AG09319 (cell line): ENCODE data around the gene POLR2L.
A peak's percentile ranks its signal among the peaks of the same experiment; 100 is the strongest.

ENCODE experiments used
- DNase-seq: peaks from one replicate; pipeline ENCODE4 v3.0.0-alpha.2; 2010; ENCODE audit warnings: low read depth; ENCODE audit errors: extremely low read depth
- TF ChIP-seq, protein P1 (sequence below): IDR thresholded peaks from 2 replicates; pipeline ENCODE4 v1.5.1; 2011; ENCODE audit warnings: low read depth, mild to moderate bottlenecking, inconsistent platforms, low read length, moderate library complexity

POLR2L gene

DNA sequence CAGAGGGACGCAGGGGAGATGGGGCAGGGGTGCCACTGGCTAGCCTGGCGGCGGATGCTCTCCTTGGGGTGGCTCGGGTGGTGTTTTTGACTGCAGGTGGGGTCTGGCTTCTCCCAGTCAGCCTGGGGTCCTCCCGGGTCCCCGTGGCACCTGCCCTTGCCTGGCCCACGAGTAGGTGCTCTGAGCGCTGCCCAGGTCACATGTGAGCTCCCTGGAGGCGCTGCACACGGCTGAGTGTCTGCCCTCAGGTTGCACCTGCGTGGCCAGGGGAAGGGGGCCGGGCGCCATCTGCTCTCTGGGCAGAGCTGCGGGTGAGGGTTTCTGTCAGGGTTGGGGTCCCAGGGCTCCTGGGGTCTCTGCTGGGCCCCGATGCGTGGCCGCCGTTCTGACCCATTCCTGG, 5.5 kb upstream of the POLR2L start:
- DNase-seq: no peak
- TF ChIP-seq, protein P1, sequence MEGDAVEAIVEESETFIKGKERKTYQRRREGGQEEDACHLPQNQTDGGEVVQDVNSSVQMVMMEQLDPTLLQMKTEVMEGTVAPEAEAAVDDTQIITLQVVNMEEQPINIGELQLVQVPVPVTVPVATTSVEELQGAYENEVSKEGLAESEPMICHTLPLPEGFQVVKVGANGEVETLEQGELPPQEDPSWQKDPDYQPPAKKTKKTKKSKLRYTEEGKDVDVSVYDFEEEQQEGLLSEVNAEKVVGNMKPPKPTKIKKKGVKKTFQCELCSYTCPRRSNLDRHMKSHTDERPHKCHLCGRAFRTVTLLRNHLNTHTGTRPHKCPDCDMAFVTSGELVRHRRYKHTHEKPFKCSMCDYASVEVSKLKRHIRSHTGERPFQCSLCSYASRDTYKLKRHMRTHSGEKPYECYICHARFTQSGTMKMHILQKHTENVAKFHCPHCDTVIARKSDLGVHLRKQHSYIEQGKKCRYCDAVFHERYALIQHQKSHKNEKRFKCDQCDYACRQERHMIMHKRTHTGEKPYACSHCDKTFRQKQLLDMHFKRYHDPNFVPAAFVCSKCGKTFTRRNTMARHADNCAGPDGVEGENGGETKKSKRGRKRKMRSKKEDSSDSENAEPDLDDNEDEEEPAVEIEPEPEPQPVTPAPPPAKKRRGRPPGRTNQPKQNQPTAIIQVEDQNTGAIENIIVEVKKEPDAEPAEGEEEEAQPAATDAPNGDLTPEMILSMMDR: no peak

DNA sequence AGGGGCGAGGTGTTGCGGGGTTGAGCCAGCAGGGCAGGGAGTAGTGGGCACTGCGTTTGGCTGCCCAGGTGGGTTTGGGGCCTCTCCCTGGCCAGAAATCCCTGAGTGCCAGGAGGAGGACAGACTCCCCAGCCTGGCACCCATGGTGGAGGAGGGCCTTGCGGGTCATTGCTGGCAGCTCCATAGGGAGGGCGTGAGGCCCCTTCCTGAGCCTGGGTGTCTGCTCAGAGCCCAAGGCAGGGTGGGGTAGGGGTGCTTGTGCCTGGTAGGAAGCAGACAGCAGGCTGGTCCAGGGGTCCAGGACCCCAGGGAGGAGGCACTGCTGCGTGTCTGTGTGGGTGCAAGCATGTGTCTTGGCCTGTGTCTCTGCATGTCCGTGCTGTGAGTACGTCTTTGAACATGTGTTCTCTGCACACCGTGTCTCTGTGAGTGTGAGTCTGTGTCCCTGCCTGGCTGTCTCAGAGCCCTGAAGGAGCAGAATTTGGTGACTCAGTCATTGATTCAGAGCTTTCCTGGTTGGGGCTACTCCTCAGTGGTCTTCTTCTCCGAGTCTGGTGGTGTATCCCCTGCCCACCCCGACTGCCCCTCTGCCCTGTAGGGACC, 4.3 kb upstream of the POLR2L start:
- no peak for DNase-seq
- TF ChIP-seq, protein P1: no peak

DNA sequence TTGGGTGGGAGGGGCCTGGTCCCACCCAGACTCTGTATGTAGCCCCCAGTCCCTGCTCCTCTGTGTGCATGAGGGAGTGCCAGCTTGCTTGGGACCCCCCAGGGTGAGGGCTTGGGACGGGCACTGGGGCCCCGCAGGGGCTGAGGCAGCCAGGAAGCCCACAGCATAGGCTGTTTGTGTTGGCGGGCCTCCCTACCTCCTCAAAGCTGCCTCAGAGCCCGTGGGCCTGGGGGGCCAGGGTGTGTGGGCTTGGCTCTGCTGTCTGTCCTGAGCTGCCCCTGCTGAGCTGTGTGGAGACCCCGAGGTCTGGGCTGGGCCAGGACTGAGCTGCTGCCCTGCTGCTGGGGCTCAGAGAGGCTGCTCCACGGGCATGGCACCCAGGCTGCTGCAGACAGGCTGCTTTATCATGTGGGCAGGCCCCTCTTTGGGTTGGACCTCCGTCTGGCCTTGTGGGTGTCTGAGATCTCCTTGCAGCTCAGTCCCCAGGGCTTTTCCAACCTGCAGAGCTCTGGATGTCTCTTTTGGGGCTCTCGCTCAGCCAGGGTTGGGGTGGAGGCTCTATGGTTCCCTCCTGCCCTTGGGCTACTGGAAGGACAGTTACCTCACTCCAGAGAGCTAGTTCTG, 3.7 kb upstream of the POLR2L start:
- DNase-seq: no peak

DNA sequence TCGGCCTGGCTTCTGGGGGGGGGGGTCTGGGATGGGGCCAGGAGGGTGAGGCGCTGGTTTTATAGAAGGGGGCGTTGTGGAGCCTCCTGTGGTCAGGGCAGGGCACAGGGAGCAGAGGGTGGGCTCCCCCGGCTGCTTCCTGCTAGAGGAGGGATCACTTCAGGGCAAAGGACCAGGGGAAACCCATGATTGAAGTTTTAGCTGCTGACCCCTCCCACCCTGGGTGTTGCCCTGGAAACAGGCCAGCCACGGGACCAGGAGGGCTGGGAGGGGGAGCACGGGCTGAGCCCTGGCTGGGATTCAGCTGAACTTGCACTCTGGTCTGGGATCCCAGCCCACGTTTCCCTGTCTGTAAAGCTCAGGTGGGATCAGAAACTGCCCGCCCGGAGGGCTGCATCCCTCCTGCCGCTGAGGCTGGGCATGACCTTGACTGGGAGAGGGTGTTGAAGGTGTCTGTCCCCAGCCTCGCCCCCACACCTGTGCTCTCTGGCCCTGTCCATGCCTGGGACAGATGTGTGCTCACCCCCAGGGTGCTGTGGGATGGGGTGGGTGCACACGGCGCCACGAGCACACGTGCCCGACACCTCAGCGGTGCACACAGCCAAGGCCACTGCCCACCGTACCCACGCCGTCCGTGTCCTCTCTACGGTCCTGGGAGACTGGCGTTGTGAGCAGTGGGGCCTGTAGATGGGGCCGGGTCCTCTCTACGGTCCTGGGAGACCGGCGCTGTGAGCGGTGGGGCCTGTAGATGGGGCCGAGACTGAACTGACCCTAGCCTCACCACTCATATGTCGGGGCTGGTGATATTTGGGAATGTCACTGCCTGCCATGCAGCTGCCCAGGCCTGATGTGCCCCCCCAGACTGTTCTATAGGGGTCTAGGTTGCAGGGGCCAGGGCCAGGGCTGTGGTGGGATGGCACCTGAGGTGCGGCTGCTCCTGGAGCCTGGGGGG, 2.6 kb upstream of the POLR2L start:
- TF ChIP-seq, protein P1: no peak; the same call in 1 of the 2 replicates
- peak; percentile 96 for DNase-seq

More for the DNA sequence above, 3.7 kb upstream of the POLR2L start:
- TF ChIP-seq, protein P1: no peak

DNA sequence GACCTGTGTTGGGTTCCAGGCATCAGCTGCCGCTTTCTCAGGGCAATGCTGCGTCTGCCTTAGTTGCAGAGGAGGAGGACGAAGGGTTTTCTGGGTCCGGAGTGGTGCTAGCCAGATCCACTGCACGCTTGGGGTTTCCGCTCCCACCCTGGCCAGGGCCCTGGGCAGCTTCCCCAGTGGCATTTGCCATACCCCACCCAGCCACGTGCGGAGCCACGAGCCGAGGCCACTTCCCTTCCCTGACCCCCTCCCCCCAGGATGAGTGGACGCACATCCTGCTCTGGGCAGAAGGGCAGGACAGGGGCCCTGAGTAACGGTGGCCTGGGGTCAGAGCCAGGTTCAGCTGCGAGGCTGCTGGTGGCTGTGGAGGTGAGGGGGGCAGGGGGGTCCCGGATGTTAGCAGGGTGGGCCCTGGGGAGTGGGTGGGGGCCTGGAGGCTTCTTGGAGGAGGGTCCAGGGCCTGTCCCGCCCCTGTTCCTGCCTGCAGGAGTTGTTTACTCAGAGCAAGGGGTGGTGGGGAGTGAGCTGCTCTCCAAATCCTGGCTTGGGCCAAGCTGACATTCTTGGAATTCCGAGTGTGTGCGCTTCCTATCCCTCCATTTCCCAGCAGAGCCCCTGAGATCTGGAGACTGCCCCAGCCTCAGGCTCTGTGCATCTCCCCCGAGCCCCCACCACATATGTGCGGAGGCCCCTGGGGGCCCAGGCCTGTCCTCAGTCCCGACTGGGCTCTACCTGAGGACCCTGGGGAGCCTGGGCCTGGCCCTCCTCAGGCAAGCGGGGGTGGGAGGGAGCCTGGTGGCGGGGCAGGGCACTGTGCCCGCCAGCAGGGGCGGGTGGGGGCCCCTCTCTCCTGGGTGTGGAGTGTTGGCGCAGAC, 1.7 kb upstream of the POLR2L start:
- peak; percentile 92 for DNase-seq
- TF ChIP-seq, protein P1: no peak

DNA sequence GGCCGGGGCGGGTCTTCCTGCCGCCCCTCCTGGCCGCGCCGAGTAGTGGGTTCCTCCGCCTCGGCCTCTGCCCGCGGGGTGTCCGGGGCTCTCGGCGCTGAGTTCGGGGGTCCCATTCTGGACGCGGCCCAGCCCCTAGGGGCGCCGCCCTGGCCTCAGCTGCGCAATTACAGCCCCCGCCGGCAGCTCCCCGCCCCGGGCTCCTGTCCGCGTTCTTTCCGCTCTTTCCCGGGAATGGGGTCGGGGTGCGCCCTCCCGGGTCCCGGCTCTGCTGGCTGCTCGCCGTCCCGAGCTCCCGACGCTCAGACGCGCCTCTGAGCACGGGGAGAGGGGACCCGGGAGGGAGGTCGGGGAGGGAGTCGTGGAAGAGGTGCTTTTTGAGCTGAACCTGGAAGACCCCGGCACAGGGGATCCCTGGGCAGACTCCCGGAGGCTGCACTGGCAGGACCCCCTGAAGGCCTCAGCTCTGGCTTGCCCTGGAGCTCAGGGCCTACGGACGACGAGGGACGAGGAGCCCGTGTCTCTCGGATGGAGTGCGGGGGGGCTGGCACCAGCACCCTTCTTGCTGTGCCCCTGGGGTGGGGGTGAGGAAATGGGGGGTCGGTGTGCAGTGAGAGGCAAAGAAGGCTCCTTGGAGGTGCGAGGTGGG, 881 bp upstream of the POLR2L start:
- TF ChIP-seq, protein P1: no peak
- DNase-seq: no peak
